GM06990 (cell line): ENCODE measurements around the gene C1orf35.

ENCODE experiments used
- DNase-seq: peaks from one replicate; pipeline ENCODE4 v3.0.0-alpha.2; 2011; ENCODE audit not compliant: insufficient read length; ENCODE audit errors: extremely low read depth
- H3K27me3 ChIP-seq: replicated peaks from 2 replicates; pipeline ENCODE4 v1.6.0; 2011; ENCODE audit warnings: low read length; ENCODE audit not compliant: control insufficient read depth, insufficient read depth
- H3K36me3 ChIP-seq: 2 replicates; pipeline ENCODE4 v1.5.1; 2011; ENCODE audit warnings: low read length; ENCODE audit not compliant: control insufficient read depth, insufficient read depth
- H3K4me3 ChIP-seq: replicated peaks from 2 replicates; pipeline ENCODE4 v1.5.1; 2011; ENCODE audit warnings: low read depth, mild to moderate bottlenecking, control low read depth, low read length
- CTCF ChIP-seq: IDR thresholded peaks from 2 replicates; pipeline ENCODE4 v1.5.1; 2011; ENCODE audit warnings: low read length, control low read depth, mild to moderate bottlenecking, inconsistent platforms; ENCODE audit not compliant: insufficient read depth, poor library complexity, severe bottlenecking

C1orf35 gene

GRCh38 chr1:228087771-228088251 lies 15.3 kb downstream of the C1orf35 start:
- H3K27me3 ChIP-seq = no peaks in the 10 kb centered on the region
- no peak for DNase-seq
- no peak overlapping the region for H3K4me3 ChIP-seq
- H3K36me3 ChIP-seq = peaks cover 24% of the 10 kb centered on the region
- TF ChIP-seq CTCF = no peak

DNA sequence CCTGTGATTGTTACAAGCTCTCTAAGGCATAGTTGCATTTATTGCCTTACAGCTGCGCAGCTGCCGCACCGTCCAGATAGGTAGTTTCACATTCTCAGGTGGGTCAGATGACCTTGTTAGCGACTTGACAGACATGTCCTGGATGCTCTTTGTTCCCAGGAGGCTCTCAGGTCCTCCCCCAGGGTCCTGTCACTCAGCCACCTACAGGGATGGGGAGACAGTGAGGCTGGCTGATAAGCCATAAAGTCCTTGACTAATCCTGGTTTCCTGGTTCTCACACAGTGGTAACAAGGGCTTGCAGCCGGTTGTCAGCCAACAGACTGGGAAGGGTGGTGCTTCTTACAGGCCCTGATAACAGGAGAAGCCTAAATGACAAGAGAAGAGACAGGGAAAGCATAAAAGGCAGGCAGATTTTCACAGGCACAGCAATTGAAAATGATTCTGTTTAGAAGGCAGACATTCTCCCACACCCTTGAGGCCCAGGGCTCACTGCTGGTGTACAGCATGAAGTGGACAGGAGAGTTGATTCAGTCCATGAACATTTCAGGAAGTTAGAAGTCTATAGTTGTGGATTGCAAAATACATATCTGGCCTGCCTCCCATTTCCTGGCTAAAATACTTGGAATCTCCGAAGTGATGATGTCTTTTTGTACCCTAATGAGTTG lies 17.7 kb downstream of the C1orf35 start:
- Histone ChIP-seq H3K27me3 (no peaks in the 10 kb centered on the region), H3K4me3 (peak overlapping the region; percentile 99), H3K36me3 (peaks cover 15% of the 10 kb centered on the region)
- no peak for DNase-seq
- no peak for TF ChIP-seq CTCF

- no peak for TF ChIP-seq CTCF
- Histone ChIP-seq H3K27me3 (no peaks in the 10 kb centered on the region), H3K4me3 (peak overlapping the region; percentile 99), H3K36me3 (peaks cover 9% of the 10 kb centered on the region)
- DNase-seq = no peak
Observed at GRCh38 chr1:228084797-228085196, 18.3 kb downstream of the C1orf35 start.

GRCh38 chr1:228084325-228084724 lies 18.8 kb downstream of the C1orf35 start:
- Histone ChIP-seq H3K4me3 (peak overlapping the region; percentile 99), H3K27me3 (no peaks in the 10 kb centered on the region), H3K36me3 (peaks cover 7% of the 10 kb centered on the region)
- no peak for DNase-seq
- TF ChIP-seq CTCF = no peak

DNA sequence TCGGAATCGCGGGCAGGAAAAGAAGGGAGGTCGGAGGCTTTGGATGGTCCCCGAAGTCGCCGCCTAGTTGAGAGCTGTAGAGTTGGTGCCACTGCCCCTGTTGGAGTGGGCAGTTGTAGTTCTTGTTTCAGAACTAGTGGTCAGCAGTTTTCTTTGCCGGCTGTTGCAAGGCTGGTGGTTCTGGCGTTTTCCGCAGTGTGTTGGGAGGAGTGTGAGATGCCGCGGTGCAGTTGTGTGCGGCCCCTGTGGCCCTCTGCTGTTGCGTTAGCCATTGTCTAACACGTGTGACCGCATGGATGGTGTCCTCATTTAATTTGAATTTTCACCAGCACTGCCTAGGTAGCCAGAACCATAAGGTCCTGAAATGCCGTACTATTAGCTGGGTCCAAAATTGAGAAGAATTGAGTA lies 19.2 kb downstream of the C1orf35 start:
- H3K4me3 ChIP-seq = peak overlapping the region; percentile 99

More for the DNA sequence above, 19.2 kb downstream of the C1orf35 start:
- Histone ChIP-seq H3K36me3 (peaks cover 7% of the 10 kb centered on the region), H3K27me3 (no peaks in the 10 kb centered on the region)
- TF ChIP-seq CTCF = no peak
- no peak for DNase-seq
